Activated CD4-positive, alpha-beta T cell treated with anti-CD3 and anti-CD28 coated beads, Interleukin-2, amount 50 U/mL, for 24 hours (primary cell): ENCODE measurements around the gene AURKA.
"Not testable (repeated sequence)": the region's sequence is repeated elsewhere in the genome, so short reads cannot be mapped to it uniquely, and the experiment has no call there.

Experiments used
- DNase-seq, 2 donors: peaks; one replicate each; pipeline ENCODE4 v3.0.0-alpha.2; 2020; ENCODE audit warnings: low read depth in 1 of 2, low spot score in 1 of 2

The AURKA gene

DNA sequence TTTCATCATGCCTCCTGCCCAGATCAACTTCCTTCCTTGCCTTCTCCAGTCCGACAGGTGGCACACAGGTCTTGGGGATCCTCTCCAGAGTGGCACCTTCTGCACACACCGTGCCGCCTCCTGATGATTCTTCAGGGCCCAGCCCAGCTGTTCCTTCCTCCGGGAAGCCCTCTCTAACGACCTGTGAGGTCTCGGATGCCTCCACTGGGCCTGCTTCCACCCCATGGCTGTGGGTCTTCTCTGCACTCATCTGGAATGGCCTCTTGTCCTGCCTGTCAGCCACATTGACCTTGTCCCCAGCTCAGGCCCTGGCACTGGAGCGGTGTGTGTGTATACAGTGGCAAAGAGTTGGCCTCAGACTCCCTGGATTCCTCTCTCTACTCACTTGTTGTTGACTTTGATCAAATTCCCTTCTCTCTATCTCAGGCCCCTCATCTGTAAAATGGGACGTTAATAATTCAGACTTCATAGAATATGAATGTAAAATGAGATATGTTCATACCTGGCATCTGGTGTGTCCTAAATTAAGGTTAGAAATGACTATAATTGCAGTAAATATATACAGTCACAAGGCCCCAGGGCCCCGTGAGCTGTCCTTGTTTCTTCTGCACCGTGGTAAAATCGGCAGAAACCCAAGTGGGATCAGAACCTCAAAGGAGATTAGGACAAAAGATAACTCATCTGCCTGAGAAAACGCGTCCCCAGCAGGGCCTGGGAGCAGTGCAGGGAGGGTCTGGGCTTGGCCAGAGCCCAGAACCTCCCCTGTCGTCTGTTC is 31.7 kb downstream of the AURKA start:
- DNase-seq: no peak

- DNase-seq: peak in 1 of 2 donors; percentile 6
These were observed 32.5 kb downstream of the AURKA start for GRCh38 chr20:56359212-56360132.

GRCh38 chr20:56358600-56359211 is 33.3 kb downstream of the AURKA start, which contains the start of gene FAM210B:
TSS of gene FAM210B (plus strand) at chr20:56358974. CDS start at chr20:56359006, 32 bp downstream.
- peak; percentile 52 to 72 for DNase-seq

DNA sequence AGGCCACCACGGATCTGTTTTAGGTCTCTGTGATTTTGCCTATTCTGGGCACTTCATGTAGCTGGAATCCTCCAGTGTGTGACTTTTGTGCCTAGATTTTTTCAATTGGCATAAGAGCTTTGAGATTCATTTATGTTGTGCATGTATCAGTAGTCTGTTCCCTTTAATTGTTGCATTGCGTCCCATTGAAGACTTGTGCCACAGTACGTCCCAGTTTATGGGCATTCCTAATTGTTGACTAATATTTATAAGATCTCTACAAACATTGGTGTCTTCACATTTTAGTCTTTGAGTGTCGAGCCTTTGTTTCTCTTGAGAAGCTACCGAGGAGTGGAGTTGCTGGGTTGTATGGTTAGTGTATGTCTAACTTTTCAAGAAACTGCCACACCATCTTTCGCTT is 33.9 kb downstream of the AURKA start:
- DNase-seq: no peak

DNA sequence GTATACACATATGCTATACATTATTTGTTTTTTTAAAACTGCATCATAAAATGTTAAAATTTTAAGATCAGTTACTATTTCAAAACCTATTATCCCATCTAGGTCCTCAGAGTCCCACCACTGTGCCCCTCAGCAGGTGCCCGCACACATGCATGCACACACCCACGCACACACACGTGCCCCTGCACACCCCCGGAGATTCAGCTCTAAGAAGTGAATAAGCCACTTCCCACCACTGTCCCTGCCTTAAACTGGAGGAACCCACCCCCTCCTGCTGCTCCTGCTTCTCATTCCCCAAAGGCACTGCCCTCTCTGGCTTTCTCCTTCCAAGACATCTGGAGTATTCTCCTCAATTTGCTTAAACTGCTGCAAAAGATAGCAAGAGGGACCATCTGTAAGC is 38.7 kb downstream of the AURKA start:
- DNase-seq: no peak

DNA sequence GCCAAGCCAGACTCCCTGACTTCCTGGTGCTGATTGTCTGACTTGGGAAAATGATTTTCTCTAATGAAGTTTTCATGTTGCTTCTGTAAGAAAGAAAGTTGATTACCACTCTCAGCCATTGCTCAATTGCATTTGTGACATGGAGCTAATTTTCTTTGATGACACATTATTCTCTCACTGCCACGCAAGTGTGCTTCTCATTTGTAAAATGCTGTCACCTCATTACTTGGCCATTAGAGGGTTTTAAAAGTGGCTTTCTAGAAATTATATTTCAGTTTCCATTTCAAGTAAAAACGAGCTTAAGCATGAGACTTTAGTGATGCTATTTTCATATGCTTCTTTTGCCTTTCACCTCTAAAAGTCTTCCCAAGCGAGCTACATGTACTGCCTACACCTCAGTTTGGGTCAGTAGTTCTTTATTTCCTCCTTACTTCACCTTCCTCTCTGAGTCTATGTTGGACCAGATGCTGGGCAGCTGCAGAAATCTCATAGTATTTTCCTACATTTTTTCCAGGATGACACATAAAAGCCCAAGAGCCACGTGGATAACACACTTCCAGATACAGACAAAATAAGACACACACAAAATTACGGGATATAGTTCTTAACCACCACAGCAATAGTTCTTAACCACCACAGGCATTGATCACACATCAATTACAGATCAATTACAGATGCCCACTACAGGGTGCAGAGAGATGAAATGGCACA is 39.5 kb downstream of the AURKA start:
- DNase-seq: no peak

DNA sequence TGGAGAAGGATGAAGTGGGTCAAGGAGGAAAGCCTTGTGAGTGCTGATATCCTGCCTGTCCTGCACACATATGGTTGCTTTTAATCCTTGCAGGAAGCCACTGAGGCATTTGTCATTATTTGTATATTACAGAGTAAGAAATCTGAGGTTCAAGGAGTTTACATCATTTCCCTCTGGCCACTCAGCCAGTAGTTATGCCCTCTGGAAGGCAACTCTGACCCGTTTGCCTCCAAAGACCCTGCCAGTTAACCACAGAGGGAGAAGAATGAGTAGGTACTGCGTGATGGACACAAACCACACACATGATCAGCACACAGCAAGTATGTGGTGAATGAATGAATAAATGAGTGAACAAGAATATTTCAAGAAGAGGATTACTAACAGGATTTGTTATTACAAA is 41.2 kb downstream of the AURKA start:
- no peak for DNase-seq

- DNase-seq: no peak
These were observed 43.3 kb downstream of the AURKA start for GRCh38 chr20:56348746-56349145.

GRCh38 chr20:56348305-56348693 is 43.7 kb downstream of the AURKA start:
- no peak for DNase-seq

- no peak for DNase-seq
These were observed 44.2 kb downstream of the AURKA start for GRCh38 chr20:56347628-56348304.

DNA sequence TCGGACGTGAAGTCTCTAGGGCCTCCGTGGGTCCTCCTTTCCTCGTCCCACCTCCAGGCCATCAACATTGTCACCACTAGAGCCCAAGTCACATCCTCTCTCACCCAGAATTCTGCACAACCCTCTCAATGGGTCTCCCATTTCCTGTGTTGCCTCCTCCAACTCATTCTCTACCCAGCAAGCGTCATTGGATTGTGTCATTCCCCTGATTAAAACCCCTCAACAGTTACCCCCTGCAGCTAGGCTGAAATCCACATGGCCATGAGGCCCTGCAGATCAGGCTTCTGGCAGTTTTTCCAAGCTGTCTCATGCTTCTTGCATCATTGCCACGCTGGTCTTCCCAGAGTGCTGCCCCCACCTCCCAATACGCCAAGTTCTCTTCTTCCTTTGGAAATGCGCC is 46.1 kb downstream of the AURKA start:
- DNase-seq: no peak

DNA sequence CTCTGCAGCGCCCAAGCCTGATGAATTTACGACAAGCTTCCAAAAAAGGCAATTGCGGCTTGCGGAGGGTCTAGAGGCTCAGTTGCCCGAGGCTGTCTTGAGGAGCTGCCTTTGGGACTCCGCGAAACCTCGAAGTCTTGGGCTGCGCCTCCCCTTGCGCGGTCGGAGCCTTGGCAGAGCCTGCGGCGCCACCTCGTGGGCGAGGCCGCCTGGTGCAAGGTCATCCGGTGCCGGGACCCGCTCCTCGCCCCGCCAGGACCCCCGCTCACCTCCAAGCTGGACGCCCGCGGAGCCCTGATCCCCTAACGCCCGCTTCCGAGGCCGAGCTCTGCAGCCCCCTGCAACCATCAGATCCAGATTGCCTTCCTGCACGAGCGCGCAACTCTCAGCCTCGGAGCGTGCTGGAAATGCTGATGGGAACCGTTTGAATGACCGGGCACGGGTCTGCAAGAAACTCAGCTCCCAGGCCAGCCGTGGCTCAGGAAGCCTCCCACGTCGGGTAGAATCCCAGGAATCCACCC is 48.1 kb downstream of the AURKA start:
- DNase-seq: peak in 1 of 2 donors; percentile 11

GRCh38 chr20:56342783-56343182 is 49.2 kb downstream of the AURKA start:
- DNase-seq: no peak

GRCh38 chr20:56336709-56337108 is 55.3 kb downstream of the AURKA start:
- not testable (repeated sequence) for DNase-seq

GRCh38 chr20:56328861-56329260 is 63.2 kb downstream of the AURKA start:
- no peak for DNase-seq

DNA sequence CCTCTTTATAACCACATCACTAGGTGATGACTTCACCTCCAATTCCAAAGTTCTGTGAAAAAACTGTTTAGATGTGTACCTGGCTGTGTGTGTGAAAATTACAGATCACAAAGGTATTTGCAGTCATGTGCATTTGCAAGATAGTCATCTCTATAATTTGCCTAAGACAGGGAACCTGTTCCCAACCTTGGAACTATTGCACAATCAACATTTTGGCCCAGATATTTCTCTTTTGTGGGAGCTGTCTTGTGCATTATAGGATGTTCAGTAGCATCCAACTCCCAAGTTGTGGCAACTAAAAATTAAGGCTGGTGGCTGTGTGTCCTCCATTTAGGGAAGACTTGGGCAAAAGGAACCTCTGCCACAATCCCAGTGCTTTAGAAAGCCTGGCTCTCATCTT is 67.2 kb downstream of the AURKA start:
- DNase-seq: no peak

DNA sequence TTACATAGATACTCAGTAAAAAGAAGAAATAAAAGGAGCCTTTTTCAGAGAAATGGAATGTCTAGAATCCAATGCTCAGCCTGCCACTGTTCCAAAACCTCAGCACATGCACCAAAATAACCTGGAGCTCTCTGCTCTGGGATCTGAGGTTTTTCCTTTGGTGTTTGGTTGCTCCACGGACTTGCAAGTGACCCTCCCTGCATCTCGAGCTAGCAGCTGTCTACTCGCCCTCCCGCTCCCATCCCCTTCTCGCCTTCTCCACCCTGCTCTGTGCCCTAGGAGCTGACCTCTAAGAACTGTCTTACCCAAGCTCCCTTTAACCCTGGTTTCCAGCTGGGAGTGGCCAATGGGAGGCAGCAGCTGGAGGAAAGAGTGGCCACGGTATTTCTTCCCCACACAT is 68.4 kb downstream of the AURKA start:
- no peak for DNase-seq

- DNase-seq: no peak
These were observed 68.8 kb downstream of the AURKA start for GRCh38 chr20:56323206-56323605.

DNA sequence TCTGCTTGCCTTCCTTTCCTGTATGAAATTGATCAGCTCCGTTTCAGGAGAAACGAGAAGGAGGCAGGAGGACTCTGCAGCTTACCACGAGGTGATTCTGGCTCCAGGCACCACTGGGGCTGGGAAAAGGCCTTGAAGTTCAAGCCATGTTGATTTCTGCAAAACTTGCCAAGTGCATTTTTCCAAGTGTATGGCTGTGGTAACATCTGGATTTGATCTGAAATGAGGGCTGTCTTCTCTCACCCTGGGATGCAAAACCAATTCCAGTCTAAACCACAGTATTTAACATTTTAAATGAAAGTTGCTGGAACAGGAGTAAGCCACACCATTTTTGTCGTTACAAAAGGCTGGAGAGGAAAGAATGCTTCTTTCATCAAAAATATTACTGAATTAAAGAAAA is 69.3 kb downstream of the AURKA start:
- no peak for DNase-seq
